ENCODE results near the gene CNIH4.
"Not testable (repeated sequence)": the region's sequence is repeated elsewhere in the genome, so short reads cannot be mapped to it uniquely, and the experiment has no call there.

The CNIH4 gene

DNA sequence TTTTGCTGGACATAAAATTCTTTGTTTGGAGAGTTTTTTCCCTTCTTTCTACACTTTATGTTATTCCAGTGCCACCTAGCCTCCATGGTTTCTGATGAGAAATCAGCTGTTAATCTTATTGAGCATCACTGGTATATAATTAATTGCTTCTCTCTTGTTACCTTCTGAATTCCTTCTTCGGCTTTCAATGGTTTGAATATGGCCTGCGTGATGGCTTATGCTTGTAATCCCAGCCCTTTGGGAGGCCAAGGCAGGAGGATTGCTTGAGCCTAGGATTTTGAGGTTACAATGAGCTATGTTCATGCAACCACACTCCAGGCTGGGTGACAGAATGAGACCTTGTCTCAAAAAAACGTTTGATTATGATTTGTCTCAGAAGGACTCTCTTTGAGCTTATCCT, 13.0 kb upstream of the CNIH4 start:
- no peak for TF ChIP-seq Cebpa-rat (IDR thresholded peaks at IDR 0.05)

DNA sequence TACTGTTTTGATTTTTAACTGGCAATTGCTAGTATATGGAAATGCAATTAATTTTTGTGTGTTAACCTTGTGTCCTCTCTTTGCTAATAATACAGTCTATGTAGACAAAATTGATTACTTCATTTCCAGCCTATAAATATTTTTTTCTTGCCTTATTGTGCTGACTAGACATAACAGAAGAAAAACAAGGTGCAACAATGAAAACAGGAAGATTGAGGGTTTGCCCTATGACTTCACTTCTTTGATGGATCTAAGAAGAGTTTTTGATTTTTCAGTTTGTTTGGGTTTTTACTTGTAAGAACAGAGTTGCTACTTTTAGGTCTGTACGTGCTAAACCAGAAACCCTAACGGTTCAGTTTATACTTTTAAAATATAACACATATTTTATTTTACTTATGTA, 8.5 kb upstream of the CNIH4 start:
- H3K36me3 ChIP-seq = no peaks in the 10 kb centered on the region
- H3K4me2 ChIP-seq = no peak overlapping the region
- H3K4me3 ChIP-seq = no peak overlapping the region
- H3K9me3 ChIP-seq = peaks cover 47% of the 10 kb centered on the region
- no peak overlapping the region for H3K9ac ChIP-seq
- H3K4me1 ChIP-seq = no peaks in the 10 kb centered on the region
- no peaks in the 10 kb centered on the region for H4K20me1 ChIP-seq
- TF ChIP-seq Cebpa-rat (IDR thresholded peaks at IDR 0.05) = no peak
- no peak overlapping the region for H3K27ac ChIP-seq
- no peaks in the 10 kb centered on the region for H3K27me3 ChIP-seq

More for the DNA sequence above, 13.0 kb upstream of the CNIH4 start:
- Histone ChIP-seq H3K27ac (no peak overlapping the region), H3K4me2 (no peak overlapping the region), H3K27me3 (peaks cover 21% of the 10 kb centered on the region), H3K9me3 (peaks cover 42% of the 10 kb centered on the region), H3K4me1 (no peaks in the 10 kb centered on the region), H3K9ac (no peak overlapping the region), H3K4me3 (0 out of 2 replicates have a peak overlapping the region, but pooled peaks have one; percentile 2), H3K36me3 (no peaks in the 10 kb centered on the region), H4K20me1 (no peaks in the 10 kb centered on the region)

DNA sequence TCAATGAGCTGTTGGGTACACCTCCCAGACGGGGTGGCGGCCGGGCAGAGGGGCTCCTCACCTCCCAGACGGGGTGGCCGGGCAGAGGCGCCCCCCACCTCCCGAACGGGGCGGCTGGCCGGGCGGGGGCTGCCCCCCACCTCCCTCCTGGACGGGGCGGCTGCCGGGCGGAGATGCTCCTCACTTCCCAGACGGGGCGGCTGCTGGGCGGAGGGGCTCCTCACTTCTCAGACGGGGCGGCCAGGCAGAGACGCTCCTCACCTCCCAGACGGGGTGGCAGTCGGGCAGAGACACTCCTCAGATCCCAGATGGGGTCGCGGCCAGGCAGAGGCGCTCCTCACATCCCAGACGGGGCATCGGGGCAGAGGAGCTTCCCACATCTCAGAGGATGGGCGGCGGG, 7.0 kb upstream of the CNIH4 start:
- peaks cover 32% of the 10 kb centered on the region for H3K9me3 ChIP-seq
- not testable (repeated sequence) for H4K20me1 ChIP-seq, H3K4me3 ChIP-seq, H3K9ac ChIP-seq, H3K27me3 ChIP-seq, H3K4me2 ChIP-seq, H3K36me3 ChIP-seq, H3K4me1 ChIP-seq, H3K27ac ChIP-seq

DNA sequence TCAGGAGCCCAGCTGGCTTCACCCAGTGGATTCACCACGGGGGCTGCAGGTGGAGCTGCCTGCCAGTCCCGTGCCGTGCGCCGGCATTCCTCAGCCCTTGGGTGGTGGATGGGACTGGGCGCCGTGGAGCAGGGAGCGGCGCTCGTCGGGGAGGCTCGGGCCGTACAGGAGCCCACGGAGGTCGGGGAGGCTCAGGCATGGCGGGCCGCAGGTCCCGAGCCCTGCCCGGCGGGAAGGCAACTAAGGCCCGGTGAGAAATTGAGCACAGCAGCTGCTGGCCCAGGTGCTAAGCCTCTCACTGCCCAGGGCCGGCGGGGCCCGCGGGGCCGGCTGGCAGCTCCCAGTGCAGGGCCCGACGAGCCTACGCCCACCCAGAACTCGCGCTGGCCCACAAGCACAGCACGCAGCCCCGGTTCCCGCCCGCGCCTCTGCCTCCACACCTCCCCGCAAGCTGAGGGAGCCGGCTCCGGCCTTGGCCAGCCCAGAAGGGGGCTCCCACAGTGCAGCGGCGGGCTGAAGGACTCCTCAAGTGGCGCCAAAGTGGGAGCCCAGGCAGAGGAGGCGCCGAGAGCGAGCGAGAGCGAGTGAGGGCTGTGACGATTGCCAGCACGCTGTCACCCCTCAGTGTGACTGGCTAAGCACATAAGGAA, 4.1 kb upstream of the CNIH4 start:
- not testable (repeated sequence) for H3K4me2 ChIP-seq, H3K27ac ChIP-seq, H4K20me1 ChIP-seq, H3K9ac ChIP-seq, H3K4me1 ChIP-seq, H3K4me3 ChIP-seq, H3K27me3 ChIP-seq, H3K36me3 ChIP-seq
- H3K9me3 ChIP-seq = peaks cover 20% of the 10 kb centered on the region; the same call in 1 of the 2 replicates

DNA sequence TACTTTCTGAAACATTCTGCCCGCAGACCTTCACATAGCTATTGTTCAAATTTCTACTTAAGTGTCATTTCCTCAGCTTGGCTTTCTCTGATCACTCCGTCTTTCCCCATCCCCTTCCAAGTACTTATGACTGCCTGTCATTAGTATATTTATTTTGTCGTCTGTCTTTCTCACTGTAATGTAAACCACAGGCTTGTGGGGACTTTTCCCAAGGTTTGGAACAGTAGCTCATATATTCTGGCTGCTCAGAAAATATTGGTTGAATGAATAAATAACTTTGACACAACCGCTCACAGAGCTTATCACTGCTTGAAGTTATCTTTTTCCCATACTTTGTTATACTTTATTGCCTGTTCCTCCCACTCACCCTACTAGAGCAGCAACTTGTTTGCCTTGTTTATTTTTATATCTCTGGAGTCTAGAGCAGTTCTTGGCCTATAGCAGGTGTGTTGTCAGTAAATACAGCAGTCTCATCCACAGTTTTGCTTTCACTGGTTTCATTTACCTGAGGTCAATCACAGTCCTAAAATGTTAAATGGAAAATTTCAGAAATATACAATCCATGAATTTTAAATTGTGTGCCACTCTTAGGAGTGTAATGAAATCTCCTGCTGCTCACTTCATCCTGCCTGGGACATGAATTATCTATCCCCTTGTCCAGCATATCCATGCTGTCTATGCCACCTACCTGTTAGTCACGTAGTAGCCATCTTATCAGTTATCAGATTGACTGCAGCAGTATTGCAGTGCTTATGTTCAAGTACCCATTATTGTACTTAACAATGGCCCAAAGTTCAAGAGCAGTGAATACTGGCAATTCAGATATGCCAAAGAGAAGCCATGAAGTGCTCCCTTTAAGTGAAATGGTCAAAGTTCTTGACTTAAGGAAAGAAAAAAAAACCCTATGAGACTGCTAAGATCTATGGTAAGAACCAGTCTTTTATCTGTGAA, 2.4 kb upstream of the CNIH4 start:
- Histone ChIP-seq H3K4me1 (peaks cover 16% of the 10 kb centered on the region), H3K4me3 (no peak overlapping the region), H3K4me2 (no peak overlapping the region), H3K9me3 (peaks cover 20% of the 10 kb centered on the region; the same call in 1 of the 2 replicates), H3K9ac (no peak overlapping the region), H4K20me1 (peaks cover 24% of the 10 kb centered on the region), H3K36me3 (peaks cover 5% of the 10 kb centered on the region; the same call in 1 of the 2 replicates), H3K27me3 (no peaks in the 10 kb centered on the region), H3K27ac (no peak overlapping the region)
- no peak for TF ChIP-seq Cebpa-rat (IDR thresholded peaks at IDR 0.05)

DNA sequence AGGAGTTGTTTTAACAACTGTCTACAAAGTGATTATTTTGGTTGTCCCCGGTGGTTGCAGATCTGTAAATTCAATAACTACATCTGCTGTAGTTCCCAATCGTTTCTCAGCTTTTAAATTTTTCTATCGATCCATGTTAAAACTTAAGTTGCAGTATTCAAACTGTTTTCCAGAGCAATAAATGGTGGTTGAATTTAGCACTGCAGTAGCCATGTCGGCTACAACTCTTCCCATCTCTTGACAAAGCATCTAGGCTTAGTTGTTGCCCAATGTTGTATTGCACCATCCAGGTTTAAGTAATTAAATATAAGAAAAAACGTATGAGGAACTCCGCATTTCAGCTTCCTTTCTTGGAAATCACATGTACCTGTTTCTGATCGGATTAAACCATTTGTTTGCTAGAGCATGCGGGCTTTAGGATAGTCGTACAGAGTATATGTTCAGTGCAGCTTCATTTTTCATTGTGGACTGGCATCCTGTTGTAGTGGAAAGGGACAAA, 996 bp downstream of the CNIH4 start:
- Histone ChIP-seq H4K20me1 (peaks cover 52% of the 10 kb centered on the region), H3K36me3 (peaks cover 27% of the 10 kb centered on the region), H3K27ac (peak overlapping the region; percentile 76; the same call in 1 of the 2 replicates), H3K4me1 (peaks cover 16% of the 10 kb centered on the region), H3K9ac (peak overlapping the region; percentile 86), H3K9me3 (peaks cover 2% of the 10 kb centered on the region; the same call in 1 of the 2 replicates), H3K27me3 (no peaks in the 10 kb centered on the region), H3K4me2 (peak overlapping the region; percentile 86), H3K4me3 (peak overlapping the region; percentile 86)
- no peak for TF ChIP-seq Cebpa-rat (IDR thresholded peaks at IDR 0.05)

DNA sequence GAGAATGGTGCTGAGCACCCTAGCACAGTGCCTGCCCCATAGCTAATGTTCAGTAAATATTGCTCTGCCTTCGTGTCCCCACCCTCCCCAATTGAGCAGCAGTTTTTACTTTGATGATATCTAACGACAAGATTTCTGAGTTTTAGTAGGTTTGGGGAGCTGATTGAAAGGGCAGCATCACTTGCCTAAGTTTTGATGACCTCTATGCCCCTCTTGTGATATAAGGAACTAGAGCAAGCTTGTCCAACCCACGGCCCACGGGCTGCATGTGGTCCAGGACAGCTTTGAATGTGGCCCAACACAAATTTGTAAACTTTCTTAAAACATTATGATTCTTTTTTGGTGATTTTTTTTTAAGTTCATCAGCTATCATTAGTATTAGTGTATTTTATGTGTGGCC, 1.6 kb downstream of the CNIH4 start:
- TF ChIP-seq Cebpa-rat (IDR thresholded peaks at IDR 0.05) = no peak
- H3K4me2 ChIP-seq = peak overlapping the region; percentile 86
- no peaks in the 10 kb centered on the region for H3K9me3 ChIP-seq
- H3K9ac ChIP-seq = peak overlapping the region; percentile 86
- H3K4me3 ChIP-seq = peak overlapping the region; percentile 86
- H3K27me3 ChIP-seq = no peaks in the 10 kb centered on the region
- H3K4me1 ChIP-seq = peaks cover 16% of the 10 kb centered on the region
- peaks cover 31% of the 10 kb centered on the region for H3K36me3 ChIP-seq
- H4K20me1 ChIP-seq = peaks cover 57% of the 10 kb centered on the region
- no peak overlapping the region for H3K27ac ChIP-seq

DNA sequence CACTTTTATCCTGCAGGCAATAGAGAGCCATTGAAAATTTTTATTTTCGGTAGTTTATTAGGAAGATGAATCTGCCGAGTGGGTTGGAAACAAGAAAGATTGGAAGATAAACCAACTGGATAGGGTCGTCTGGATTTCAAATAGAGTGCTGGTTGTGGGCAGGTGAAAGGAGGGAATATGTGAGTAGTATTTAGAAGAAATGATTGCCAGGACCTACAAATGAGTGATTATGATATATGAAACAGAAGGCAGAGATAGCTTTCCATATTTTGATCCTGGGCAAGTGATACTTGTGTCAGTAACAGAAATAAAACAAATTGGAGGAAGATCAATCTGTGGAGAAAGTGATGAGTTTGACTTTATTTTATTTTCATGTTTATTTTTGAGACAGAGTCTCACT, 2.5 kb downstream of the CNIH4 start:
- H3K27me3 ChIP-seq = no peaks in the 10 kb centered on the region
- peaks cover 67% of the 10 kb centered on the region for H4K20me1 ChIP-seq
- no peak overlapping the region for H3K4me3 ChIP-seq
- TF ChIP-seq Cebpa-rat (IDR thresholded peaks at IDR 0.05) = no peak
- peaks cover 20% of the 10 kb centered on the region for H3K4me1 ChIP-seq
- H3K9ac ChIP-seq = no peak overlapping the region
- no peak overlapping the region for H3K27ac ChIP-seq
- peaks cover 41% of the 10 kb centered on the region for H3K36me3 ChIP-seq
- peak overlapping the region; percentile 86; the same call in 1 of the 2 replicates for H3K4me2 ChIP-seq
- no peaks in the 10 kb centered on the region for H3K9me3 ChIP-seq

DNA sequence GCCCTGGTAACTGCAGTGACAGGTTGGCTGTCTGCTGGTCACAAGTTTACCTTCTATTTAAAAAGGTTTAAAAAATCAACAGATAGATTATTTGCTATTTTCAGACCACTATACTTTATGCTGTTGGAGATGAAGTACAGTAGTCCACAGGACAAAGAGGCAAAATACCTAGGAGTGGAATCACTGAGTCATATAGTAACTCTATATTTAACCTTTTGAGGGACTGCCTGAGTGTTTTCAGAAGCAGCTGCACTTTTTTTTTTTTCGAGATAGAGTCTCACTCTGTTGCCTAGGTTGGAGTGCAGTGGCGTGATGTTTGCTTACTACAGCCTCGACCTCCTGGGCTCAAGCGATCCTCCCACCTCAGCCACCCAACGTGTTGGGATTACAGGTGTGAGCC, 11.7 kb downstream of the CNIH4 start:
- H3K27ac ChIP-seq = no peak overlapping the region
- H3K4me2 ChIP-seq = no peak overlapping the region
- H3K9me3 ChIP-seq = no peaks in the 10 kb centered on the region
- H3K27me3 ChIP-seq = no peaks in the 10 kb centered on the region
- H3K9ac ChIP-seq = no peak overlapping the region
- H3K4me3 ChIP-seq = no peak overlapping the region
- peaks cover 37% of the 10 kb centered on the region for H4K20me1 ChIP-seq
- no peak for TF ChIP-seq Cebpa-rat (IDR thresholded peaks at IDR 0.05)
- H3K36me3 ChIP-seq = peaks cover 100% of the 10 kb centered on the region
- H3K4me1 ChIP-seq = peaks cover 5% of the 10 kb centered on the region; the same call in 1 of the 2 replicates
